HG03066 (cell line): ENCODE results near the gene ZDHHC3.

Source experiments
- ATAC-seq: cut with Tn5 transposase; IDR thresholded peaks from one replicate; pipeline ENCODE4 v1.9.1; 2021; ENCODE audit warnings: low read depth; ENCODE audit not compliant: unreplicated experiment

ZDHHC3 gene

DNA sequence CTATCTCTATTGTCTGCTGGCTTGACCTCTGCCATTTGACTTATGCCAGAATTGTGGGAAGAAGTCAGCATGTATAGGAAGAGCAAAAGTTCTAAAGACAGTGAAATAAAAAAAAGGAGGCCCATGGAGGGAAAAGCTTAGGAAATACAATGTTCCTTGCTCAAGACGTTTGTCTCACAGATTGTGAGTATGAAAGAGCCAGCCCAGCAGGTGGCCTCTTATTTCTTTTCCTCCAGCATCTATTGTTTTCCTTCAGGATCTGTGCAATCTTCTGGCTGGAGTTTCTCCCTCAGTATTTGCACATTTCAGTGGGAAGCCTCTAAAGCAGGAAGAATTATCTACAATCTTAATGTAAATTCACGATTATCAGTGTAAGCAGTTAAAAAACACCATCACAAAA lies 43.7 kb downstream of the ZDHHC3 start:
- no peak for ATAC-seq

DNA sequence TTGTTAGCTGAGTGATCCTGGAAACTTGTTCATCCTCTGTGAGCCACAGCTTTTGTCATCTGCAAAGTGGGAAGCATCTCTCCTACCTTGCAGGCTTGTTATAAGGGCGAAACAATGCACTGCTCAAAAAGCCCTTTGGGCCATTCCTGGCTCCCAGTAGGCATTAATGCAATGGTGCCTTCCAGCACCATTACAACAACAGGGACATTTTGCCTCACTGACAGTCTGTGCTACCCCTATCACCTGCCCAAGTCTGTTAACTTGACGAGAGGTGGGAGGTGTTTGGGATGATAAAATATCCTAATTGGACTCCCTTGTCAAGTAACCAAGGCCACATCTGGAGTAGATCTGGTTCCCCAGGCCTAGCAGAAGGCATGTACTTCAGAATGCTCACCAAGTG lies 44.2 kb downstream of the ZDHHC3 start:
- no peak for ATAC-seq

DNA sequence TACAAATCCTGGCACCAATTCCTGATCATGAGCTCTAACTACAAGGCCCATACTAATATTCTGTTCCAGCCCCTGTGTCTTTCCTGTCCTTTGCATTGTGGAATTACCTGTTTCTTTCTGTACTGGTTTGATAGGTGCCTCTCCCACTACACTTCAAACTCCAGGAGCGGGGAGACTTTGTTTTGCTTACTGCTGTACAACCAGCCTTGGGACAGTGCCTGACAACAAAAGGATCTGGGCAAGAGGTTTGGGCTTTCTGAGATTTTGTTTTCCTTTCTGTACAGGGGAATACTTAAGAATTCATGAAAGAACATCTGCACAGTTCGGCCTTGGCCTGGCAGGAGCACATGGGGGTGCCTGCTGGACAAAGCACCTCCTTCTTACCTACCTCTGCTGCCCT lies 45.1 kb downstream of the ZDHHC3 start:
- ATAC-seq: no peak

DNA sequence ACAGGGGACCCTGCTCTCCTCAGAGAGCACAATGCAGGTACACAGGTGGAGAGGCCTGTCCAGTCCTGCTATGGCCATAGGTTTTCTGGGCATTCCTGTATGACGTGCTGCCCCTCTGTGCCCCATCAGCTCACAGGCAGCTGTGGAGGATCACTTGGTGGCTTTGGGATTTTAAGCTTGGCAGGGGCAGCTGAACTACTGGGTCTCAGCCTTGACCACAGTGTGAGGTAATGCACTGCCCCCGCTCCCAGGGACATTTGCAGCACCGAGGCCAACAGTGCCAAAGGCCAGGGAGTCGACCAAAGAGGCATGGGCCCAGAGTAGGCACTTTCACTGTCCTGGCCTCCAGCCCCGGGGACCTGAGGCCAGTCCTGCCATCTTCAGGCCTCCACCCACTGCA lies 46.2 kb downstream of the ZDHHC3 start:
- ATAC-seq: no peak

DNA sequence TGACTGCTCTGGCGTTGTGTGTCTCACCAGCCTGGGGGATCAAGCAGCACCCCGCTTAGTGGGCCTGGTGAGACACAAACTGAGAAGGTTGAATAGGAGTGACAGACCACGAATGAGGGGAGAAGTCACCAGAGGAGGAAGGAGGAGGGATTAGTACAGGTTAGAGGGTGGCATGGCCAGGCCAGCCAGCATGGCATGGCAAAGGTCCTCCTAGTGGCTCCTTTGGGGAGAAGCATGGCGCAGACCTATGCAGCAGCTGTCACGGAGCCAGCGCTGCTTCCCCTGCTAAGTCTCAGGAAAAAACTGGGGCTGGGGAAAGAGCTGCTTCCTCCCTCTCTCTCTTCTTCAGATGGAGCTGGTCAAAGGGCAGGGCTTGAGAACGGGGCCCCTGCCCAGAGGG lies 48.6 kb downstream of the ZDHHC3 start:
- no peak for ATAC-seq

DNA sequence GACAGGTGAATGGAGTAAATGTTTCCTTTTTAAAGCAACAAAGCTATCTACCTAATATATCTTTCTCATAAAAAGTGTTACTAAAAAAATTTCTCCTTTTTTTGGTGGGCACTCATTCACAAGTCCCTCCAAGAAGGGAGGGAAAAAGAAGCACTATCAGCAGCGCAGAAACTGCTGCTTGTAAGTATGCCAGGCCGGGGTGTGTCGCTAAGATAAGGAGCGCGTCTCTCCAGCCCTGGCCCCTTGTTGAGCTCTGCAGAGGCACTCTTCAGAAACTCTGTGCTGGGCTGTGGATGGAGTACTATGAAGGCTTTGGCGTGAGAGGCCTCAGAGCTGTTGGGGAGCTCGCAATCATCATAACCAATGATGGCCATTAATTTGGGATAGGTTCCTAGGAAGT lies 49.1 kb downstream of the ZDHHC3 start:
- no peak for ATAC-seq

DNA sequence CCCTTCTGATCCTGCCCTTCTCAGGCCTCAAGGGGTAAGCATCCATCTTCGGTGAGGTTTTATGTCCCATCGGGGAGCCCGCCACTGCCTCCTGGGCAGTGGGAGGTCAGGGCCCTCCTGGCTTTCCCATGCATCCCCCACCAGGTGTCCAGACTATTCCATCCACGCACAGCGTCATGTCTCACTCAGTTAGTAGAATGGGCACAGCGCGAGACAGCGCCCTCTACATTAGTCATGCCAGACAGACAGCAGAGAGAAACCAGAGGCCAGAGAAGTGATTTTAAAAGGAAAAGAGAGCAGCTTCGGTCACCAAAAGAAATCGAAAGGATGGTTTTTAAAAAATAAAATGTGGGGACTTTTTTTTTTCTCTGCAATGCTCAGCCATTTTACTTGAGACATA lies 49.8 kb downstream of the ZDHHC3 start:
- ATAC-seq: no peak

DNA sequence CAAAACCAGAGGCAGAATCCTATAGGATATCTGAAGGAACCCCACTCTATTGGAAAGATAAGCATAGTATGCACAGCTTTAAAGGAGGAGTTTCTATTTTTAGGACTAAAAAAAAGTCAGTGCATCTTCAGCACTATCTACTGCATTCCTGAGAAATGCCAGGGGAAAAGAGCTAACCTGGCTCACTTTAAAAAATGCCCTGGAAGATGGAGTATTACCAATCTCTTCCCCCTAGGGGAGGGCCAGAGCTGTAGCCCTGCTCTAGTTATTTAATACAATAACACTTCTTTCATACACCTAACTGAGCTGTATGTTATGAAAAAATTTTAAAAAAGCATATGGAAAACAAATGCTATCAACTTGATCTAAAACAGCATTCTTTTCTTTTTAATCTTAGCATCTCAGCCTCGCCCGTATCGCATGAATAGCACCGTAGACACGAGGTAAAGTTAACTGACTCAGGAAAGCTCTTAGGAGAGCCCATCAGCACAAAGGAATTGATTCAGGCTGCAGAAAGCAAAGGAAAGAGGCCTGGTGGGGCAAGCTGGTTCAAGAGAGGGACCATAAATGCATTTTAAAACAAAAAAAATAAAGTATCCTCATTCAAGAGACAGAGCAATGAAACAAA lies 51.4 kb downstream of the ZDHHC3 start:
- ATAC-seq: no peak

DNA sequence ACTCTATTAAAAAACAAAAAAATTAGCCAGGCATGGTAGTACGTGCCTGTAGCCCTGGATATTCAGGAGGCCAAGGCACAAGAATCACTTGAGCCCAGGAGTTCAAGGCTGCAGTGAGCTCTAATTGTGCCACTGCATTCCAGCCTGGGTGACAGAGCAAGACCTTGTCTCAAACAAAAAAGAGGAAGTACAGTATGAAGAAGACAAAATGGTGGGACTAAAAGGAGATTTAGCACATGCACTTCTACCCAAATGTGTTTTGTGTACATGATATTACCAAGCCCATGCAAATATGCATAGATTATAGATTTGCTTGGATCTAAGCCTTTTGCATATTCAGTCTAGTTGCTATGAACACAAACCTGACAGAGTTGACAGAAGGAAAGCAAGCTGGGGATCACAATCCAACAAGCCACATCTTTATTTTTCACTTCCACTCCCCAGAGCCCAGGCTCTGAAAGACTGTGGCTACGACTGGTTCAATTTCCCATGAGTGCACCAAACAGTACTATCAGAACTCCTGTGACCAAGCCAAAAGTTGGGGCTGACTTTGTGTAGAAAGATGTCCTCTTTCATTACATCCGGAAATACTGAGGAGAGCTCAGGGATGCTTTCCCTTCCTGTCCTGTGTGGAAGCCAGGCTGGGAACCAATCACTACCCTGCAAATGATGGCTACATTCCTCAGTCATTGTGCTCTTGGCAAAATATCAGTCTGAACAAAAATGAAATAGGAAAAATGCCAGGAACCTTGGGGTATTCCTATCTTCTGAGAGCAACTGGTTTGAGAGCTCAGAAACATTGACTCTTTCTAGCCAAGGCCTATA lies 52.1 kb downstream of the ZDHHC3 start:
- ATAC-seq: no peak

DNA sequence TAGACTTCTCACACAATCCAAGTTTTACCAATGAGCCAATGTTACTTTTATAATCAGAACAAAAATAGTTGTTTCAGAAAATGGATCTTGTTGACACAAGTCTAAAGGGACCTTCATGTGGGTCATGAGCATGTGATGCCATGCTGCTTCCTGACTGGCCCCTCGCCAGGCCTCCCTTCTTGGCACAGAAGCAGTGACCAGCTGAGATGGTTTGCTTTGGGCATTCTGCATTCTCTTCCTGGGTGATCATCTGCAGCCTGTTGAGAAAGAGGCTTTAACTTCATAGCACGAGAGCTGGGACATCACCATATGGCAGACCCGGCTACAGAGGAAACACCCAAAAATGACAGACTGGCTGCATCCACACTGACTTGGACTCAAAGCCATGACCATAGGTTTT lies 55.9 kb downstream of the ZDHHC3 start:
- no peak for ATAC-seq

DNA sequence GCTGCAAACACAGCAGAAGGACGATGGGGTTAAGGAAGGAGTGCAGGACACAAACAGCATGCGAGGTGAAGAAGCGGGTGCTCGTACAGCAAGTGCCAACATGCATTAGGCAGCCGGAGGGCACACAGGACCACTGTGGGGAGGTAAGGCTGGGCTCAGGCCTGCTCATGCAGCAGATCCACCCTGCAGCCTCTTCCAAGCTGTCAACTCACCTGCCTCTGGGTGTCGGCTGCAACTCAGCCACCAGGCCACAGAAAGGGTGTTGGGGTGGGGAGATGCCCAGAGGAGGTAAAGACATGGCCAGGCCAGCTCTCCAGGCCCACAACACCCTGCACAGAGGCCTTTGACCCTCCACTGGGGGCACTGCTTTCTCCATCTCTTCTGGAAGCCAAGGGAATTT lies 57.4 kb downstream of the ZDHHC3 start:
- no peak for ATAC-seq

DNA sequence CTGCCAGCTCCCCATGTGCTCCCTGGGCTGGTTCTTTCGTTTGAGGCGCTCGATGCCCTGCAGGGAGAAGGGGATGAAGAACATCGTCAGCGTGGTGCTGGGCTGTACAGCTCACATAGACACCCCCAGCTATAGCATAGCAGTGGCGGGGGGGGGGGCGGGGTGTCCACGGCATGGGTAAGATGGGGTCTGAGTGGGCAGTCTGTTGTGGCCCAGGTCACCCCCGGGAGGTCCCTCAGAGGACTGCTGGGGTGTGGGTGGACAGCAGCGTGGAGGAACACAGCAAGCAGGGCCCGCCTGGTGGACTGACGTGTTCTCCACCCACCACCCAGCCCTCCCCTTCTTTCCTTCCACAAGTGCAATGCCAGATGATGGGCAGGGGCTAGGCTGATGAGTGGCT lies 57.9 kb downstream of the ZDHHC3 start:
- ATAC-seq: no peak

DNA sequence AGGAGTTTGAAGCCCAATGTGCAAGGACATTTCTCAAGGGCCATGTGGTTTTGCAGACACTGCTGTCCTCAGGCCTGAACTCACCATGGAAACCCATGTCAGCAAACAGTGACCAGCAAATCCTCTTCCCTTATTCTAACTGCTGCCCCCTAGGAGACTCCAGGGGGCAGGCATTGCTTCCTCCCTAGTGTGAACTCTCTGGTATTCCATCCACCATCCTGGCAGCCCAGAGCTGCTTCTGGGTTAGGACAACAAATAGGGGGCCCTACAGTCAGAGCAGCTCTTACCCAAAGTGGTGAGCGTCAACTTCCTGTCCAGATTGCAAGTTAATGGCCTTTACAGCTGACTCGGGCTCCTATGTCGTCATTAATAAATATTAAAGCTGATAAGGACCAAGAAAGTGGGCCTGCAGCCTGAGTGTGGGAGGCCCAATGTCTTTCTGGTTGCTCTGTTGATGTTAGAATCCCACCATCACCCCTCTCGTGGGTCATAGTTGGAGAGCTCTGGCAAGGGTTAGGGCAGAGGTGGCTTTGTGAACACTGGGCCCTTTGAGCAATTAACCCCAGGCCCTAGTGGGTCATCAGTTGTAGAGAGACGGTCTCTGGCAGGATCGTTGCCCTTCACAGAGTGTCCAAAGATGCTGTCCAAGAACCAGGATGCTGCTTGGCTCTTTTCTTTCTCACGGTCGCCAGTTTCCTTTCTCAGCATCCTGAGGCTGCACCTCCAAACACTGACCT lies 60.1 kb downstream of the ZDHHC3 start:
- ATAC-seq: no peak

DNA sequence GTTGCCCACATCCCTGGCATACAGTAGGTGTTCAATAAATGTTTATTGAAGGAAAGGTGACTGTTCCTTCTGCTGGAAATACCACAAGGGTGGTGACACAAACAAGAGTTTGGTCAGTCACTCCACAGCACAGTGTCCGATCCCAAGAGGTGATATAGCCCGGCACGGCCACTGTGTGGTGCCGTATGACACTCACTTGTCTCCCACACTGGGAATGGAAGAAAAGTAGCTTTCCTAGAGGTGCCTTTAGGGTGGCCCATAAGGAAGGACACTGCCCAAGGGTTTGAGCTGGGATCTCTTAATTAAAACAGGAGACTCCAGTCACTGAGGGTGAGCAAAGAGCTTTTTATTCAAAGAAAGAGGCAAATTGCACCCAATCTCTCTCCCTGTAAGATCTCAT lies 61.0 kb downstream of the ZDHHC3 start:
- ATAC-seq: no peak

DNA sequence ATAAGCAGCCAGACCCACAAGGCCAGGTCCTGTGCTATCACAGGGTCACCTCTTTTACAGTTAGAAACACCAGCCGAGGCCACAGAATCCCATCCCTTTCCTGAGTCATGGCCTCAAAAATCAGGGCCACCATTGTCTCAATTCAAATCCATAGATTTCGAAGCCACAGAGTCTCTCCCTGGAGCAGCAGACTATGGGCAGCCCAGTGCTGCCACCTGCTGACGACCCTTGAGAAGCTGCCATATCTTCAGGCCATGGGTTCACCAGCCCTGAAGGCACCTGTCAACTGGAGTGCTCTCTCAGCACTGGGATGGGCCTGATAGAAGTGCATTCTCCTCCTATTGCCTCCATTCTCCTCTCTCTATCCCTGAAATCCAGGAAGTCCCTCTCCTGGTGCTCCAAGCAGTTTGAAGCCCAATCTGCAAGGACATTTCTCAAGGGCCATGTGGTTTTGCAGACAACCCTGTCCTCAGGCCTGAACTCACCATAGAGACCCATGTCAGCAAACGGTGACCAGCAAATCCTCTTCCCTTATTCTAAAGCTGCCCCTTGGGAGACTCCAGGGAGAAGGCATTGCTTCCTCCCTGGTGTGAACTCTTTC lies 62.0 kb downstream of the ZDHHC3 start:
- no peak for ATAC-seq

DNA sequence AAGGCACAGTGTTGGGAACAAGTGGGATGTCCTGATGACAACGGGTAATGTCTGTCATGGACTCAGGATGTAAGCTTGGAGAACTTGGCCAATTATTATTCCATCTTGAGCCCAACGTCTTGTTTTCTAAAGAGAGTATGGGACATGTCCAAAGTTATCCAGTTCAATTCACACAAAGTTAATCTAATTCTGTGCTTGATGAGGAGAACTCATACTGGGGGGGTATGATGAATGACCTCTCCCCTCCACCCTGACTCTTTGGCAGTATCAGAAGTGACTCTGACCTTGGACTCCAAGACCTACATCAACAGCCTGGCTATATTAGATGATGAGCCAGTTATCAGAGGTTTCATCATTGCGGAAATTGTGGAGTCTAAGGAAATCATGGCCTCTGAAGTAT lies 65.3 kb downstream of the ZDHHC3 start:
- ATAC-seq: no peak

DNA sequence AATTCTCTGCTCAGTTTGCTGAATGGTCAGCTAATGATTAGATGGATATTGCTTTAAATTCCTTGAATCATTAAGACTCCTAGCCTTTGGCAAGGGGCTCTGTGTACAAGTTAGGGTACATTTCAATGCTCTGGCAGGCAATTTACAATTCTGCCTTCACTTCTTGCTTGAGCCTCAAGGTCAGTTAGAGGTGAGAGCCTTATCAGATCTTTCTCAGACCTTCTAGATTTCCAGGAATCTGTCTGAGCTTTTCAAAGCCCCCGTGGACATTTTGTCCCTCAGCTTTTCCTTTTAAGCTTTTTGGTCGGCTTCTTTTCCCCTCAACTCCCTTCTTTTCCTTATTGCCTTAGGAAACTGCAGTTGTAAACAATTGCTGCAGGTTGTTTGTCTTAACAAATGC lies 66.9 kb downstream of the ZDHHC3 start:
- ATAC-seq: no peak

DNA sequence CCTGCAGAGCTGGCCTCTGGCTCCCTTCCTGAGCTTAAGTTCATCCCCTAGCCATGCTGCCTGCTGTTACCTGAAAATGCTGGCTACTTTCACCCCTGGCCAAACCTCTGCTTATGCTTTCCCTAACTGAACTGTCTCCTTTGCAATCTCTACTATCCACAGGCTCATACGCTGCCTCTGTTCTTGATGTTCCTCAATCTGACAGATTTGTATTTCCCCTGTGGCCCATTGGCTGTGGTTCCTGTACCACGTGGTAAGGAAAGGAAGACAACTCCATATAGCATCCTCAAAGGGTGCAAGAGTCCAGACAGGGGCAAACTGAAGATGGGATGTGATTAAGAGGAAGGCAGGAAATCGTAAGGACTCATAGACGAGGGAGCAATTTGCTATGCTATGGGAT lies 68.4 kb downstream of the ZDHHC3 start:
- ATAC-seq: no peak

DNA sequence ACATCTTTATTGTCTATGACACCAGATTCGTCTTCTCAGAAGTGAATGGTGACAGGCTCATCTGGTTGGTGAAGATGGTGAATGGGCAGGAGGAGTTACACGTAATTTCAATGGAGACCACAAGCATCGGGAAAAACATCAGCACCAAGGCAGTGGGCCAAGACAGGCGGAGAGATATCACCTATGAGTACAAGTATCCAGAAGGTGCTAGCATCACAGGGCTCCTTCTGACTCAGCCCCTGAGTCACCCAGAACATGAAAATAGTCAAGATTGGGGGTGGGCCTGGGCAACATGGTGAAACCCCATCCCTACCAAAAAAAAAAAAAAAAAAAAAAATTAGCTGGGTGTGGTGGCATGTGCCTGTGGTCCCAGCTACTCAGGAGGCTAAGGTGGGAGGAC lies 69.0 kb downstream of the ZDHHC3 start:
- ATAC-seq: no peak

DNA sequence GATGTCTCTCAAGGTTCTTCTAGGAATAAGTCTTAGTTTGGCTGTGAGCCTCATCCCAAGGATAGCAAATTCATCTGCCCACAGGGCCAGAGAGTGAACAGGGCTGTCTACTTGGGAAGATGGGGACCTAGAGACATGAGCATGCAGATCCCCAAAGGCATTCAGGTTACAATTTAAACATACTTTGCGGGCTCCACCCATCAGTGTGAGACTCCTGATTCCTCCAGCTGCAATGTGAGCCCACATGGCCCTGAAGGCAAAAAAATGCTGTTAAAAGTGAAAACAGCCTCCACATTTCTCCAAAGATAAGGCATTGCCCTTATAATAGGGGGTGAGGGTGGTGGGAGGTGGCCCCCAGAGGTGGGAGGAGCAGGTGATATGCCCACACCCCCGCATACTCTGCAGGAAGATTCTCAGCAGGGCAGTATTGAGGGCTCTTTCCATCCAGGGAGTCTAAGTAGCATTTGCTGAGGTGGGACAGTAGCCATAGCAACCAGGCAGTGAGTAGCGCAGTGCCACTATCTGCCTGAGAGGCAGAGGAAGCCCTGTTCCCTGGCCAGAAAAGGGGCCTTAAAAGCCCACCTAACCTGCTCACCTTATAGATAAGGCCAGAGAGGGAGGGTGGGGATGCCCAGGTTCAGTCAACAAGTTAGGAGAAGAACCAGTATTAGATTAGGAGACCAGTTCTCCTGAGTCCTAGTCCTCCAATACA lies 70.4 kb downstream of the ZDHHC3 start:
- ATAC-seq: no peak

DNA sequence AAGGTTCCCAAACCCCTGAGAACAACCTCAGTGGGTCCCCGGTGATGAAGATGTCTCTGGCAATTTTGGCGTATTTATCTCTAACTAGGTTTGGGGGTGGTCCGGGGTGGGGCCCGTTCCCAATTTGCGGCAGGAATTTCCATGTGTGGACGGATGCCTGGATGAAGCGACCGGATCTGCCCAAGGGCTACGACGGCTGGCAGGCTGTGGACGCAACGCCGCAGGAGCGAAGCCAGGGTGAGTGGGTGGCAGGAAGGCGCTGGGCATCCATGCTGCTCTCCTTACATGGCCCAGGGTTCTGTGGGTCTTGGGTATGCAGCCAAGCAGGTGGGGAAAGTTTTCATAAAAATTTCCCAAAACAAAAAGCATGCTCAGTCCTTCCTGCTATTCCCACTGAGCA lies 72.2 kb downstream of the ZDHHC3 start:
- ATAC-seq: no peak
